H1 (cell line): ENCODE results near the gene GRID2. TPM values are rescaled to one million over a fixed set of nuclear protein-coding genes. Genes with fewer than 3 reads are reported as not detected.

Source experiments
- BACH1 ChIP-seq: IDR thresholded peaks from 2 replicates; pipeline ENCODE4 v1.6.1; 2012; ENCODE audit warnings: low read length, improper control_type of control experiment
- CTCF ChIP-seq, 3 experiments: IDR thresholded peaks; 1 replicate in 2 of 3; 2 replicates in 1 of 3; pipeline versions ENCODE4 v1.5.1 to v1.6.1; 2011; ENCODE audit warnings: low read length in 3 of 3, mild to moderate bottlenecking in 3 of 3, inconsistent platforms in 2 of 3, low read depth in 1 of 3, moderate library complexity in 1 of 3; ENCODE audit not compliant: insufficient read depth in 1 of 3; ENCODE audit errors: control extremely low read depth in 1 of 3
- GABPA ChIP-seq: IDR thresholded peaks from 2 replicates; pipeline ENCODE4 v1.6.1; 2011; ENCODE audit warnings: mild to moderate bottlenecking, low read length, moderate library complexity, borderline replicate concordance; ENCODE audit not compliant: insufficient read depth
- SP4 ChIP-seq: IDR thresholded peaks from 2 replicates; pipeline ENCODE4 v1.6.1; 2012; ENCODE audit warnings: low read length, inconsistent platforms
- SRF ChIP-seq: IDR thresholded peaks from 2 replicates; pipeline ENCODE4 v1.6.1; 2011; ENCODE audit warnings: mild to moderate bottlenecking, low read depth, low read length, moderate library complexity
- polyA plus RNA-seq, 7 experiments: library from polyadenylated mRNA; depleted of rRNA in 3 of 7; stranded (reverse) in 5 of 7; unstranded in 2 of 7; fragments of >200 nt in 5 of 7; fragments of 200-250 nt in 2 of 7; gene quantifications; 1 replicate in 5 of 7; 2 replicates in 1 of 7; 4 replicates in 1 of 7; pipeline versions ENCODE4 v1.2.1 to v1.2.3, GENCODE V29; 2011 to 2013; ENCODE audit warnings: missing spikeins in 2 of 7, mixed read lengths in 2 of 7
- total RNA-seq: library from RNA; stranded (reverse); fragmentation: NEBNext Ultra II Directional; extraction: Animal tissue kit (Norgen Biotek cat#: 25700); gene quantifications from 2 replicates; pipeline ENCODE4 v1.2.1, GENCODE V29; 2021

The GRID2 gene
- total and polyA plus RNA-seq, 2 of the 8 experiments (the other 6 are each of a cell fraction or from before 2014, with no cell fraction given): 31.1 to 81.9 TPM

GRCh38 chr4:93480452-93480851, 1176.7 kb downstream of the GRID2 start (continued):
- TF ChIP-seq CTCF (IDR thresholded peaks at IDR 0.05; ENCODE audit: control extremely low read depth in 1 of 3, insufficient read depth in 1 of 3, low read depth in 1 of 3, low read length in 3 of 3): no peak
- no peak for TF ChIP-seq SRF
- no peak for TF ChIP-seq BACH1
- no peak for TF ChIP-seq GABPA
- TF ChIP-seq SP4: no peak
